GM18498 (cell line): Measurements from ENCODE around the gene PPARGC1A.

Experiments used
- ATAC-seq: cut with Tn5 transposase; IDR thresholded peaks from one replicate; pipeline ENCODE4 v1.9.1; 2021; ENCODE audit warnings: mild to moderate bottlenecking, moderate library complexity; ENCODE audit not compliant: unreplicated experiment

The PPARGC1A gene

GRCh38 chr4:23889814-23890341 is at the start of gene PPARGC1A:
TSS of gene PPARGC1A (minus strand) at chr4:23890047. CDS start at chr4:23889957, 90 bp downstream.
- ATAC-seq: peak; percentile 75

GRCh38 chr4:23938796-23939195 is 48.9 kb upstream of the PPARGC1A start:
- no peak for ATAC-seq

DNA sequence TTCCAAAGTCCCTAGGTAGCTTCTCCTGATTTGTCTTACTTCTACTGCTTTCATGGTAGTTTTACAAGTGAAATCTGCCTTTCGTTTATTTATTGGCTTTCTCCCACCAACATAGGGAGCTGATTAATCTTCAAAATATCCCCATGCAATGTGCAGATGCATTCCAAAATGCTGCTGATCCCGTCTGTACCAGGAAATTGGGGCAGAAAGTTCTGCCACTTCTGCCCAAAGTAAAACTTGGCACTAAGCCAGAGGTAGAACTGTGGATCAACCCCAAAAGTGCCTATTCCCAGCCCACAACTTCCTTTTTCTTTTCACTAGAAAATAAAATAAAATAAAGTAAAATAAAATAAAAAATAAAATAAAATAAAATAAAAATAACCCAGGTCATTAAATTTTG is 47.3 kb upstream of the PPARGC1A start:
- no peak for ATAC-seq

GRCh38 chr4:23934915-23935314 is 45.1 kb upstream of the PPARGC1A start:
- no peak for ATAC-seq

DNA sequence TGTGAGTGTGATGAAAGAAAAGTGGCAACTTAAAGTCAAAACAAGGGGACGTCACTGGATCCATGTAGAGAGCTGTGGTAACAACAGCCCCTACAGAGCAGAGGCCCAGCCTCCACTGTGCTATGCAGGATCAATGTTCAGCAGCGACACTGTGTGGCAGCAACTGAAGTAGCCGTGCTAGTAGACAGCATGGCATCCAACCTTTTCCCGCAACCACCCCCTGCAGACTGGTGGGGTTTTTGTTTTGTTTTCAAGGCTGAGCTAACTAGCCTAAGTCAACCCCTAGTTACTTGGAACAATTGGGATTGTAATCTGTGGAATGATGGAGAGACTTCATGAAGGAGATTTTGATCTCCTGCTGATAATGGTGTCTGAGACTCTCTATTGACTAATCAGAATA is 44.4 kb upstream of the PPARGC1A start:
- ATAC-seq: no peak

- ATAC-seq: no peak
Observed at GRCh38 chr4:23932901-23933308, 43.1 kb upstream of the PPARGC1A start.

GRCh38 chr4:23932186-23932585 is 42.3 kb upstream of the PPARGC1A start:
- no peak for ATAC-seq

GRCh38 chr4:23931489-23931830 is 41.6 kb upstream of the PPARGC1A start:
- ATAC-seq: no peak

DNA sequence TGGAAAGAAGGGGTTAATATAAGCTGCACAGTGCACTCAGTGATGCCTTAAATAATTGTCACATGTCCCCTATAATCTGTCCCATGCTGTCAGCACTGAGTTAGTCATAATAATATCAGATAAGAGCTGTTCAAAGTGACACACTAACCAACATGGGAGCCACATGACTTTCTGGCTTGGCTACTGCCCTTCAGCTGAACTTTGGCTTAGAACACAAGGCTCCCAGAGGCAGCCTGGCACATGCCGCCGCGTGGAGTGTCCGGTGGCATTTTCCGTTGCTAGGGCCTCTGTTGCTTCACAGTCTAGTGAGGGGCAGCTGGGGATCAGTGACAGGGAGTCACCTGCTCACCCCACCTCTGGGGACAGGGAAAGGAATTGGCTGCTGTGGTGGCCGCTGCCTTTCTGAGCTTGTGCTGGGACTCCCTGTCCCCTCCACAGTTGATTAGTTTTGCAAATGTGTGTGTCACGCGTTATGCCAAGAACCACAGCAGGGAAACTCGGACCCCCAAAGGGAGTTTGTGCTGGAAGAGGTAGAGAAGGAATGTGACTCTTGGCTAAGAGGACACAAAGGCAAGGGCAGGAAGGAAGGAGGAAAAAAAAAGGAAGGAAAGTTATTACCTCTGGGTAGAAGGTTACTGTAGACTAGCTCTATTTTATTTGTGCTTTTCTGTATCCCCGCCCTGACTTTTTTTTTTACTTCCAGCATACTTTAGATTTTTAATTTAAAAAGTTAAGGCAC is 41.1 kb upstream of the PPARGC1A start:
- no peak for ATAC-seq

DNA sequence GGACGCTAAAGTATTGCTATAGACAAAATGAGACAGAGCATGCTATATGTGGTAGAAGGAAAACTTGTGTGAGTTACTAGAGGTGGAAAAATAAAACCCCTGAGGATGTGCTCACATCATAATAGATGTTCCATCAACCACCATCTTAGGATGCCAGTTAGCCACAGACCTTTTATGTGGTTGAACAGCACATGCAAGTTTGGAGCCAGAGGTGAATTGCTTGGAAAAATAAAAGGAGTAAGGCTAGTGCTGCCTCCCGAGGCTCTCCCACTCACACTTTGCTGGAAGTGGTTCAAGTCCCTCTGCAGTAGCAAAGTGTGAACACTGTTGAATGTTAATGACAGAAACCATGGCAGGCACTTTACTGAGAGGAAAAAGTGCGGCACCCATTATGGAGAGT is 39.4 kb upstream of the PPARGC1A start:
- no peak for ATAC-seq

DNA sequence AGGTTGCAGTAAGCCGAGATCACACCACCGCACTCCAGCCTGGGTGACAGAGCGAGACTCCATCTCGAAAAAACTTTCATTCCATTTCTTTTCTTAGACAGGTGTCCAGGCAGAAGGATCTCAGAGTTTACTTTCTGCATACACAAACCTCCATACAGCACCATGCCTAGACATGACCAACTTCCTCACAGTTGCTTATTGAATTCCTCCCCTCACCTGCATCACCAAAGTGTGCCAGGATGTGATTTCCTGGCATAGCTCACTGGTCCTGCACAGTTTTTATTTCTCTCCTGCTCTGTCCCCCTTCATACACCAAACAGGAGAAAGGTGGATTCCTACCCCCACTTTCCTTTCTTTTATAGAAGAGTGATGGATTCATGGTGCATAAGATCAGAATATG is 34.7 kb upstream of the PPARGC1A start:
- ATAC-seq: no peak

DNA sequence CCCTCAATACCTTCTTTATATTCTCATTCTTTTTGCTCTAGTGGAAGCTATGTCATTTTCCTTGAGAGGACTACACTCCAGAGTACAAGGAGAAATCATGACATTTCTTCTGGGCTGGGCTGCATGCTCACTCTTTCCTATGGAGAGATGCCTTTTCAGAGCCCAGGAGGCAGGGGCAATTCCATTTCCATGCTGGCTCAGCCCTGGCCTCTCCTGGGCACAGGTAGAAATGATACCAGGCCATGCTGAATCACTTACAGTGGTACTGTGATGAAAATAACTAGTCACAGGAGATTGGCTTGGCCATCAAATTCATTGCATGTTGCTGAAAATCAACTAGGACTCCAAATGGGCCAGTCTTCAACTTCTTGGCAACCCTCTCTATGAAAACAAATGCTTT is 34.0 kb upstream of the PPARGC1A start:
- no peak for ATAC-seq

- no peak for ATAC-seq
Observed at GRCh38 chr4:23923141-23923540, 33.3 kb upstream of the PPARGC1A start.

GRCh38 chr4:23922541-23923111 is 32.8 kb upstream of the PPARGC1A start:
- ATAC-seq: no peak

DNA sequence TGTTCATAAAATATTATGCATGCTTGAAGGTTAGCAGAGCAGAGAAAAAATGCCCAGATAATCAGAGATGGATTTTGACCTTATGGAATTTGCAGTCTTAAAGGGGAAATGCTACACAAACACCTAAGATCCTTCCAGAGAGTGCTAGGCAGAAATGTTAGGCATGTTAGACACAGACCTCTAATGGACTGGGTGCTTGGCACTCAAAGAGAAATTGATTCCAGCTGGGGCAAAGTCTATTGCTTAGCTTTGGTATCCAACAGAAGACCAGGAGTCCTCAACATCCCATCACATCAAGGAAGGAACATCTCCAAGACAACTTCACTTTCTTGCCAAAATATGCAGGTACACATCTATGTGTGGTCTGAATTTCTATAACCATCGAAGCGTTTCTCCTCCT is 32.2 kb upstream of the PPARGC1A start:
- no peak for ATAC-seq

DNA sequence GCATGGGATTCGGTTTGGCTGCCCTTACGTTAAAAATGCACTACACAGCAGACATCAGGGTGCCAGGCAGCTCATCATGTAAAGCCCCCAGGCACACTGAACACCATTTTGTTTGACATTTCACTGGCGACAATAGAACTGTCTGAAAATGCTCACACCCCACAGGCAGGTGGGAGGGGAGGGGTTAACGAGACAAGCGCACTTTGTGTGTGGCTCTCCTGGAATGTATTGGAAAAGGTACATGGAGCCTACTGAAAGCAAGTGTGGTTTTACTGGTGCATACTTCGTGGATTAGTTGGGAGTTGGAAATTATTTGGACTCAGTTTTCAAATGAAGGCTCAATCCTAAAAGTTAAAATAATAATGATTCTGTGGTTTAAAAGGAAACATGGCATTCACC is 31.6 kb upstream of the PPARGC1A start:
- no peak for ATAC-seq

GRCh38 chr4:23920716-23921446 is 31.0 kb upstream of the PPARGC1A start:
- no peak for ATAC-seq

DNA sequence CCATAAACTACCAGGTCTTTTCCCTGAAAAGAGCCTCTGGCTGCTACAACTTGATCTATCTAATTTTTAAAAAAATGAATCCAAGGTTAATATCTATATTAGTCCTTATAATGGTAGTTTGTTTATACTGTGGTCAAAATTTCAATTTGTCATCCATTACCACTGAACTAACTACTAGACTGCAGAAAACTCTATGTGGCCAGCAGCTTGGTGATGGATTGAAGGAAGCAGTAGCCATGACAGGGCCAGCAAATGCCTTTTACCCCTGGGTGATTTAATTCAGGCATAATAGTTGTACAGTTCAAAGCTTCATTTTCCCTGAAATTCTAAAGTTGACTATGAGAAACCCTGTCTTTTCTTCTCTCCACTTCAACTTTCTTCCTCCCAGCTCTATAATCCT is 30.4 kb upstream of the PPARGC1A start:
- no peak for ATAC-seq

GRCh38 chr4:23916282-23916681 is 26.4 kb upstream of the PPARGC1A start:
- no peak for ATAC-seq

DNA sequence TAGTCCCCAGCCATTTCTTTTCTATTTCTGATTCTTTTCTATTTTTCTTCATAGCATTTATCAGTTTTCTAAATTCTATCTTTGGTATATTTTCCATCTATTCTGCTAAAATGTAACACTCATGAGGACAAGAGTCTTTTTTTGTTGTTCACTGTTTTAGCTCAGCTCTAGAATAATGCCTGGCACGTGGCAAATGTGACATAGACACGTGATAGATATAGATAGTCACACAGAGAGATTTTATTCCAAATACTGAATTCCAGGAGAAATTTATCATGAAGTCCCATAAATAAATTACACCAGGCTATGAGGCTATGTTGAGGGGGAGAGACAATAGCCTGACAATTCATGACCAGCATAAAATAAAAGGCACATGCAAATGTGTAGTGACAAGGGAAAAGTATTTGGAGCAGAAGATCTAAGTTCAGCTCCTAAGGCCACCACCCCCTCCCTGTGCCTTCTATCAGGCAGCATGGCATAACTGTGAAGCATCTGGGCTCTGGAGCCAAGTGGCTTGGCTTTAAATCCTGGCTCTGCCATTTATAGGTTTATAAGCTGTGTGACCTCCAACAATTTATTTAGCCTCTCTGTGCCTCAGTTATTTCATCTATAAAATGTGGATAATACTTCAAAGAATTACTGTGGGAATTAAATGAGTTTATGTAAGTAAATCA is 25.7 kb upstream of the PPARGC1A start:
- ATAC-seq: no peak

DNA sequence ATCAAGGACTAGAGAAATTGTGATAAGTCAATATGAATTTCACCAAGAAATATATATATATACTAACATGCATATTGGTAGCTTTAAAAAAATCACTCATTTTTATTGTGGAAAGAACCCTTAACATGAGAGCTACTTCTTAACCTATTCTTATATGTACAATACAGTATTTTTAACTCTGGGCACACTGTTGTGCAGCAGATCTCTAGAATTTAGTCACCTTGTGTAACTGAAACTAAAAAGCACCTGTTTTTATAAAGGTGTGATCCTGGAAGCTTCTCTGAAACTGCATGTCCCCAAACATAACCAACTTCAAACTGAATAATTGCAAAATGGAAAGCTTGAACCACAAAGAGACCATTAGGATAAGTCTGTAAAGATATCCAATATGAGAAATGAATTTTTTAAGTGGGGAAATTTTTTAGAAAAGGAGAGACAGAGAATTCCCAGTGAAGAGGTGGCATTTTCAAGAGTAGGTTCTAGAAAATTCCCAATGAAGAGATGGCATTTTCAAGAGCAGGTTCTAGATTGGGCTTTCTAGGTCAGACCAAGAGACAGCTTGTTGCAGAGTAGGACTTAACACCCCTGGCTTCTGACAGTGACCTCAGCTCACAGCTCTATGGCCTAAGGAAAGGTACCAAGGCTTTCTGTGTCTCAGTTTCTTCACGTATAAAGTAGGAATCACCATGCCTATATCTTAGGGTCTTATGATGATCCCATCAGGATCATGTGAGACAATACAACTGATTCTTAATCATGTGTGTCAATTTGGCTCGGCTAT is 22.0 kb upstream of the PPARGC1A start:
- ATAC-seq: peak; percentile 90
